NOMO-1 treated with dmso at 0.1 percent for 144 hours (cell line): ENCODE results near the gene DNAJC30.
A peak's percentile ranks its signal among the peaks of the same experiment; 100 is the strongest.
"Not testable (repeated sequence)": the region's sequence is repeated elsewhere in the genome, so short reads cannot be mapped to it uniquely, and the experiment has no call there.

Experiments
- DNase-seq: peaks from one replicate; lab custom pipeline; 2025; ENCODE audit not compliant: unreplicated experiment; lab: John Stamatoyannopoulos, UW

DNAJC30 gene

GRCh38 chr7:73683056-73683787, at the start of gene DNAJC30, which contains the start of gene BUD23:
DNAJC30 (minus strand) TSS chr7:73683453; CDS start chr7:73683423, 30 bp downstream.
BUD23 (plus strand) TSS chr7:73683597; CDS start chr7:73683626, 29 bp downstream.
- DNase-seq: peak; percentile 100

- no peak for DNase-seq
Observed at GRCh38 chr7:73732397-73732796, 49.1 kb upstream of the DNAJC30 start.

- no peak for DNase-seq
Observed at GRCh38 chr7:73730485-73730884, 47.2 kb upstream of the DNAJC30 start.

- DNase-seq: no peak
Observed at GRCh38 chr7:73728551-73728950, 45.3 kb upstream of the DNAJC30 start.

- DNase-seq: no peak
Observed at GRCh38 chr7:73727952-73728351, 44.7 kb upstream of the DNAJC30 start.

- no peak for DNase-seq
Observed at GRCh38 chr7:73726083-73726466, 42.8 kb upstream of the DNAJC30 start.

GRCh38 chr7:73723813-73724212, 40.6 kb upstream of the DNAJC30 start:
- no peak for DNase-seq

GRCh38 chr7:73722785-73723184, 39.5 kb upstream of the DNAJC30 start:
- no peak for DNase-seq

- DNase-seq: not testable (repeated sequence)
Observed at GRCh38 chr7:73722182-73722581, 38.9 kb upstream of the DNAJC30 start.

- no peak for DNase-seq
Observed at GRCh38 chr7:73721377-73721817, 38.1 kb upstream of the DNAJC30 start.

- not testable (repeated sequence) for DNase-seq
Observed at GRCh38 chr7:73720443-73720842, 37.2 kb upstream of the DNAJC30 start.

GRCh38 chr7:73719806-73720169, 36.5 kb upstream of the DNAJC30 start:
- no peak for DNase-seq

- peak; percentile 48 for DNase-seq
Observed at GRCh38 chr7:73718905-73719805, 35.9 kb upstream of the DNAJC30 start, which contains the start of gene STX1A. STX1A (minus strand) TSS chr7:73719669; CDS start chr7:73719631, 38 bp downstream.

- DNase-seq: no peak
Observed at GRCh38 chr7:73718438-73718881, 35.2 kb upstream of the DNAJC30 start.

GRCh38 chr7:73717991-73718405, 34.7 kb upstream of the DNAJC30 start:
- peak; percentile 98 for DNase-seq

GRCh38 chr7:73717025-73717807, 34.0 kb upstream of the DNAJC30 start:
- DNase-seq: no peak

- no peak for DNase-seq
Observed at GRCh38 chr7:73716318-73716890, 33.2 kb upstream of the DNAJC30 start.

- DNase-seq: peak; percentile 99
Observed at GRCh38 chr7:73715648-73716317, 32.5 kb upstream of the DNAJC30 start.

GRCh38 chr7:73713319-73713718, 30.1 kb upstream of the DNAJC30 start:
- not testable (repeated sequence) for DNase-seq

GRCh38 chr7:73712773-73713172, 29.5 kb upstream of the DNAJC30 start:
- no peak for DNase-seq
